Measurements from ENCODE around the gene OLR1.

The OLR1 gene

GRCh38 chr12:10213168-10214135, 41.5 kb upstream of the OLR1 start:
- TF ChIP-seq, protein P1, sequence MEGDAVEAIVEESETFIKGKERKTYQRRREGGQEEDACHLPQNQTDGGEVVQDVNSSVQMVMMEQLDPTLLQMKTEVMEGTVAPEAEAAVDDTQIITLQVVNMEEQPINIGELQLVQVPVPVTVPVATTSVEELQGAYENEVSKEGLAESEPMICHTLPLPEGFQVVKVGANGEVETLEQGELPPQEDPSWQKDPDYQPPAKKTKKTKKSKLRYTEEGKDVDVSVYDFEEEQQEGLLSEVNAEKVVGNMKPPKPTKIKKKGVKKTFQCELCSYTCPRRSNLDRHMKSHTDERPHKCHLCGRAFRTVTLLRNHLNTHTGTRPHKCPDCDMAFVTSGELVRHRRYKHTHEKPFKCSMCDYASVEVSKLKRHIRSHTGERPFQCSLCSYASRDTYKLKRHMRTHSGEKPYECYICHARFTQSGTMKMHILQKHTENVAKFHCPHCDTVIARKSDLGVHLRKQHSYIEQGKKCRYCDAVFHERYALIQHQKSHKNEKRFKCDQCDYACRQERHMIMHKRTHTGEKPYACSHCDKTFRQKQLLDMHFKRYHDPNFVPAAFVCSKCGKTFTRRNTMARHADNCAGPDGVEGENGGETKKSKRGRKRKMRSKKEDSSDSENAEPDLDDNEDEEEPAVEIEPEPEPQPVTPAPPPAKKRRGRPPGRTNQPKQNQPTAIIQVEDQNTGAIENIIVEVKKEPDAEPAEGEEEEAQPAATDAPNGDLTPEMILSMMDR (IDR thresholded peaks at IDR 0.05; ENCODE audit: low read depth, low read length) = no peak

DNA sequence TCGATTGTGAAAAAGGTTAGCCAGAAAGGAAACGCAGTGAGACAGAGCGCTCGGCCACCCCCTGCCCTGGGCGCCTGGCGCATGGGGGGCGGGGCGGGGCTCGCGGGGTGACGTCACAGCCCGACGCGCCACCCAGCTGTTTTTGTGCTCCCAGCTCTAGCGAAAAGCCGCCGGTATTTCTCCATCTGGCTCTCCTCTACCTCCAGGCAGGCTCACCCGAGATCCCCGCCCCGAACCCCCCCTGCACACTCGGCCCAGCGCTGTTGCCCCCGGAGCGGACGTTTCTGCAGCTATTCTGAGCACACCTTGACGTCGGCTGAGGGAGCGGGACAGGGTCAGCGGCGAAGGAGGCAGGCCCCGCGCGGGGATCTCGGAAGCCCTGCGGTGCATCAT, 40.8 kb upstream of the OLR1 start, which contains the start of gene GABARAPL1:
TSS of gene GABARAPL1 (plus strand) at position 139 of the 393 bp plus-strand sequence. CDS start at position 392, 253 bp downstream.
- TF ChIP-seq, protein P1 (IDR thresholded peaks at IDR 0.05; ENCODE audit: low read depth, low read length) = no peak
- H3K4me3 ChIP-seq (ENCODE audit: low read depth, low read length) = peak within 1 kb of the TSS; percentile 94

More at GRCh38 chr12:10213168-10214135, 41.5 kb upstream of the OLR1 start:
- H3K4me3 ChIP-seq (ENCODE audit: low read depth, low read length) = peak overlapping the region; percentile 94

- peak overlapping the region; percentile 94 for H3K4me3 ChIP-seq (ENCODE audit: low read depth, low read length)
- TF ChIP-seq, protein P1 (IDR thresholded peaks at IDR 0.05; ENCODE audit: low read depth, low read length) = no peak
These were observed 40.2 kb upstream of the OLR1 start for GRCh38 chr12:10211940-10212738.

DNA sequence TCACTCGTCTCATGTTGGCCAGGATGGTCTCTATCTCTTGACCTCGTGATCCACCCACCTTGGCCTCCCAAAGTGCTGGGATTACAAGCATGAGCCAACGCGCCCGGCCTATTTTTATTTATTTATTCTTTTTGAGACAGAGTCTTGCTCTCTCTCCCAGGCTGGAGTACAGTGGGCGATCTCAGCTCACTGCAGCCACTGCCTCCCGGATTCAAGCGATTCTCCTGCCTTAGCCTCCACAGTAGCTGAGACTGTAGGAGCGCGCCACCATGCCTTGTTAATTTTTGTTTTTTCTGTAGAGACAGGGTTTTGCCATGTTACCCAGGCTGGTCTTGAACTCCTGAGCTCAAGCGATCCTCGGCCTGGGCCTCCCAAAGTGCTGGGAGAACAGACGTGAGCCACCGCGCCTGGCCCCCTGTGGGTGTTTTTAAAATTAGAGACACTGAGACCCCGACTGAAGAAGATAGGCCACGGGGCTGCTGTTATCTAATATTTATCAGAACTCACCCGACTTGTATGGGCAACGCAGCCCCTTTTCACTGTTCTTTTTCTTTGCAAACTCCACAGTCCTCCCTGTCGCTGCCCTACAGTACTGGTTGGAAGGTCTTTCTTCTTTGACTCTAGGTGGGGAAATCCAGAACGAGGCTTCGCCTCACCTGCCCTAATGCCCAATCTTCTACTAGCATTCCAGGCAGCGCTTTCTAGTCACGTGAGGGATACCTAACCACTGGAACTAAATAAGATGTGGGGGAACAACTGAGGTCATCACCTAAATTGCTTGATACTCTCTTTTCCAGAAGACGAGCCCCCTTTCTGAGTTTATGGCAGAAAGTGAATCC, 39.4 kb upstream of the OLR1 start:
- TF ChIP-seq, protein P1 (IDR thresholded peaks at IDR 0.05; ENCODE audit: low read depth, low read length) = no peak
- no peak overlapping the region for H3K4me3 ChIP-seq (ENCODE audit: low read depth, low read length)

GRCh38 chr12:10210225-10210624, 38.3 kb upstream of the OLR1 start:
- H3K4me3 ChIP-seq (ENCODE audit: low read depth, low read length) = no peak overlapping the region
- TF ChIP-seq, protein P1 (IDR thresholded peaks at IDR 0.05; ENCODE audit: low read depth, low read length) = no peak

GRCh38 chr12:10207136-10207535, 35.2 kb upstream of the OLR1 start:
- TF ChIP-seq, protein P1 (IDR thresholded peaks at IDR 0.05; ENCODE audit: low read depth, low read length) = no peak

More at GRCh38 chr12:10207136-10207535, 35.2 kb upstream of the OLR1 start:
- no peak overlapping the region for H3K4me3 ChIP-seq (ENCODE audit: low read depth, low read length)

Data from WI38 (cell line).